ENCODE results near the gene HNRNPH1.
"Not testable (repeated sequence)": the region's sequence is repeated elsewhere in the genome, so short reads cannot be mapped to it uniquely, and the experiment has no call there.

DNA sequence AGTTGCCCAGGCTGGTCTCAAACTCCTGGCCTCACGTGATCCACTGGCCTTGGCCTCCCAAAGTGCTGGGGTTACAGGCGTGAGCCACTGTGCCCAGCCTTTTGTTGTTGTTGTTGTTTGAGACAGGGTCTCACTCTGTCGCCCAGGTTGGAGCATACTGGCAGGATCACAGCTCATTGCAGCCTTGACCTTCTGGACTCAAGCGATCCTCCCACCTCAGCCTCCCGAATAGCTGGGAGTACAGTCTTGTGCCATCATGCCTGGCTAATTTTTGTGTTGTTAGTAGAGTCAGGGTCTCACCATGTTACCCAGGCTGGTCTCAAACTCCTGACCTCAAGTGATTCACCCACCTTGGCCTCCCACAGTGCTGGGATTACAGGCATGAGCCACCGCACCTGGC is 38.2 kb upstream of the HNRNPH1 start:
- TF ChIP-seq, protein P1, sequence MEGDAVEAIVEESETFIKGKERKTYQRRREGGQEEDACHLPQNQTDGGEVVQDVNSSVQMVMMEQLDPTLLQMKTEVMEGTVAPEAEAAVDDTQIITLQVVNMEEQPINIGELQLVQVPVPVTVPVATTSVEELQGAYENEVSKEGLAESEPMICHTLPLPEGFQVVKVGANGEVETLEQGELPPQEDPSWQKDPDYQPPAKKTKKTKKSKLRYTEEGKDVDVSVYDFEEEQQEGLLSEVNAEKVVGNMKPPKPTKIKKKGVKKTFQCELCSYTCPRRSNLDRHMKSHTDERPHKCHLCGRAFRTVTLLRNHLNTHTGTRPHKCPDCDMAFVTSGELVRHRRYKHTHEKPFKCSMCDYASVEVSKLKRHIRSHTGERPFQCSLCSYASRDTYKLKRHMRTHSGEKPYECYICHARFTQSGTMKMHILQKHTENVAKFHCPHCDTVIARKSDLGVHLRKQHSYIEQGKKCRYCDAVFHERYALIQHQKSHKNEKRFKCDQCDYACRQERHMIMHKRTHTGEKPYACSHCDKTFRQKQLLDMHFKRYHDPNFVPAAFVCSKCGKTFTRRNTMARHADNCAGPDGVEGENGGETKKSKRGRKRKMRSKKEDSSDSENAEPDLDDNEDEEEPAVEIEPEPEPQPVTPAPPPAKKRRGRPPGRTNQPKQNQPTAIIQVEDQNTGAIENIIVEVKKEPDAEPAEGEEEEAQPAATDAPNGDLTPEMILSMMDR (conservative IDR thresholded peaks at IDR 0.05 in 1 of 2, IDR thresholded peaks at IDR 0.05 in 1 of 2; ENCODE audit: extremely low read depth in 1 of 2, insufficient read depth in 1 of 2, low read depth in 1 of 2, low read length in 2 of 2): not testable (repeated sequence)
- not testable (repeated sequence) for TF ChIP-seq EZH2 (IDR thresholded peaks at IDR 0.05; ENCODE audit: borderline replicate concordance, low read length)
